Measurements from ENCODE around the gene UNC119.

The UNC119 gene

GRCh38 chr17:28573040-28573380 is 20.6 kb upstream of the UNC119 start:
- DNase-seq (ENCODE audit: low spot score), result no peak

- DNase-seq (ENCODE audit: low spot score), result no peak
These were observed 20.0 kb upstream of the UNC119 start for GRCh38 chr17:28572259-28573039.

GRCh38 chr17:28571361-28572122 is 19.1 kb upstream of the UNC119 start, which contains the start of gene PIGS:
Gene PIGS (minus strand): TSS chr17:28571524. CDS start chr17:28571496, 28 bp downstream.
- peak; percentile 97 for DNase-seq (ENCODE audit: low spot score)

- peak; percentile 32 for DNase-seq (ENCODE audit: low spot score)
These were observed 18.4 kb upstream of the UNC119 start for GRCh38 chr17:28570716-28571360.

- DNase-seq (ENCODE audit: low spot score), result no peak
These were observed 17.0 kb upstream of the UNC119 start for GRCh38 chr17:28569446-28569845.

- DNase-seq (ENCODE audit: low spot score), result no peak
These were observed 15.2 kb upstream of the UNC119 start for GRCh38 chr17:28567604-28568003.

- DNase-seq (ENCODE audit: low spot score), result peak; percentile 75
These were observed 11.1 kb upstream of the UNC119 start for GRCh38 chr17:28563475-28563874.

- DNase-seq (ENCODE audit: low spot score), result no peak
These were observed 2.6 kb upstream of the UNC119 start for GRCh38 chr17:28555022-28555421.

- no peak for DNase-seq (ENCODE audit: low spot score)
These were observed 2.1 kb upstream of the UNC119 start for GRCh38 chr17:28554565-28554964.

- no peak for DNase-seq (ENCODE audit: low spot score)
These were observed 629 bp upstream of the UNC119 start for GRCh38 chr17:28553000-28553505.

- DNase-seq (ENCODE audit: low spot score), result peak; percentile 60
These were observed 826 bp downstream of the UNC119 start for GRCh38 chr17:28551421-28552175.

- DNase-seq (ENCODE audit: low spot score), result no peak
These were observed 1.6 kb downstream of the UNC119 start for GRCh38 chr17:28550858-28551257.

GRCh38 chr17:28549236-28550132 is 2.9 kb downstream of the UNC119 start:
- DNase-seq (ENCODE audit: low spot score), result no peak

- DNase-seq (ENCODE audit: low spot score), result no peak
These were observed 3.9 kb downstream of the UNC119 start for GRCh38 chr17:28548417-28549130.

GRCh38 chr17:28547623-28548416 is 4.6 kb downstream of the UNC119 start:
- peak; percentile 91 for DNase-seq (ENCODE audit: low spot score)

GRCh38 chr17:28547096-28547622 is 5.3 kb downstream of the UNC119 start:
- DNase-seq (ENCODE audit: low spot score), result no peak

- DNase-seq (ENCODE audit: low spot score), result no peak
These were observed 6.5 kb downstream of the UNC119 start for GRCh38 chr17:28545787-28546415.

GRCh38 chr17:28545141-28545503 is 7.3 kb downstream of the UNC119 start:
- DNase-seq (ENCODE audit: low spot score), result no peak
